Inflammatory macrophage treated with lipopolysaccharide for 1 hour (primary cell): ENCODE results near the gene TSPY1.
"Not testable (repeated sequence)": the region's sequence is repeated elsewhere in the genome, so short reads cannot be mapped to it uniquely, and the experiment has no call there.

Source experiments
- DNase-seq, 2 donors: peaks; one replicate each; pipeline ENCODE4 v3.0.0-alpha.2; 2020 to 2022

The TSPY1 gene, protein sequence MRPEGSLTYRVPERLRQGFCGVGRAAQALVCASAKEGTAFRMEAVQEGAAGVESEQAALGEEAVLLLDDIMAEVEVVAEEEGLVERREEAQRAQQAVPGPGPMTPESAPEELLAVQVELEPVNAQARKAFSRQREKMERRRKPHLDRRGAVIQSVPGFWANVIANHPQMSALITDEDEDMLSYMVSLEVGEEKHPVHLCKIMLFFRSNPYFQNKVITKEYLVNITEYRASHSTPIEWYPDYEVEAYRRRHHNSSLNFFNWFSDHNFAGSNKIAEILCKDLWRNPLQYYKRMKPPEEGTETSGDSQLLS

DNA sequence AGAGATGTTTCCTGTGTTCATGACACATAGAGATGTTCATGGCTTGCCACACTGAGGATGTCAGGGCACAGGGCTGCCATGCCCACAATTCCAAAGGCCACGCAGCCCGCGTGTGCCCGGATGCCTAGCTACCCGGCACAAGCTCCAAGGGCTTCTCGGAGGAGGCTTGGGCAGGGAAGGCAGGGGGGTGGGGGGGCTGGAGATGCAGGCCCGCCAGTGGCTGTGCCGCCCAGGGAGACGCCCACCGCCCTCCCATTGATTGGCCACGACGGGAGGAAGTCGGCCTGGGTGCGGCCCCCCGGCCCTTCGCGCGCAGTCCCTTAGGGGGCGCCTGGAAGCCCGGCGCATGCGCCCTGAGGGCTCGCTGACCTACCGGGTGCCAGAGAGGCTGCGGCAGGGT lies at the start of gene TSPY1:
Gene TSPY1, plus strand, starts transcription at position 301 of the 400 bp plus-strand sequence. Its CDS starts 46 bp downstream, at position 347.
- not testable (repeated sequence) for DNase-seq

DNA sequence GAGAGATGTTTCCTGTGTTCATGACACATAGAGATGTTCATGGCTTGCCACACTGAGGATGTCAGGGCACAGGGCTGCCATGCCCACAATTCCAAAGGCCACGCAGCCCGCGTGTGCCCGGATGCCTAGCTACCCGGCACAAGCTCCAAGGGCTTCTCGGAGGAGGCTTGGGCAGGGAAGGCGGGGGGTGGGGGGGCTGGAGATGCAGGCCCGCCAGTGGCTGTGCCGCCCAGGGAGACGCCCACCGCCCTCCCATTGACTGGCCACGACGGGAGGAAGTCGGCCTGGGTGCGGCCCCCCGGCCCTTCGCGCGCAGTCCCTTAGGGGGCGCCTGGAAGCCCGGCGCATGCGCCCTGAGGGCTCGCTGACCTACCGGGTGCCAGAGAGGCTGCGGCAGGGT lies 20.2 kb downstream of the TSPY1 start, which contains the start of gene TSPY9:
Gene TSPY9, plus strand, starts transcription at position 301 of the 400 bp plus-strand sequence. Its CDS starts 46 bp downstream, at position 347.
- not testable (repeated sequence) for DNase-seq

- DNase-seq = not testable (repeated sequence)
These were observed 37.6 kb downstream of the TSPY1 start for GRCh38 chrY:9504396-9504795.

DNA sequence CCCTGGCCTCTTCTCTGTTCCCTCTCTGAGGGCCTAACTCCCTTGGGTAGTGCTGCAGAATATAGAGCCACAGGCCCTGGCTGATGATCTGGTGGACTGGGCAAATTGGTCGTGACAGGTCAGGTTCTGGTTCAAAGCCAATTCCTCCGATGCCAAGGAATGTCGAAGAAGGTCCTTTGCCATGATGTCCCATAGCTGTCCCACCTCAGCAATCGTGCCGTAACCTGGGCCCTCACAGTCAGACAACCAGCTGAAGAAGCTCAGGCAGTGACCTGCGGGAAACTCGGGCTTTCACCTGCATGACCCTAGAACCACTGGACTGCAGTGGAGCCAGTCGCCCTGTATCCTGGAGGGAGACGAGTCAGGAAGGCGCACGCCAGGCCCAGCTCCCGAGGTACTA lies 49.5 kb downstream of the TSPY1 start:
- not testable (repeated sequence) for DNase-seq
